Panc1 (cell line): Measurements from ENCODE around the gene CEP63.

ENCODE experiments used
- CTCF ChIP-seq: fragments of 450-650 bp; IDR thresholded peaks from 2 replicates; pipeline ENCODE4 v1.5.1; 2017; ENCODE audit warnings: mild to moderate bottlenecking
- POLR2AphosphoS5 ChIP-seq: IDR thresholded peaks from 2 replicates; pipeline ENCODE4 v1.6.1; 2012; ENCODE audit warnings: mild to moderate bottlenecking, low read depth, low read length, moderate library complexity
- REST ChIP-seq, 2 experiments: IDR thresholded peaks; 2 replicates each; pipeline ENCODE4 v1.6.1; 2011 to 2012; ENCODE audit warnings: low read depth in 2 of 2, control low read depth in 1 of 2, low read length in 1 of 2, mild to moderate bottlenecking in 1 of 2, moderate library complexity in 1 of 2; ENCODE audit not compliant: insufficient read depth in 1 of 2
- TCF7L2 ChIP-seq: IDR thresholded peaks from 2 replicates; pipeline ENCODE4 v1.6.1; 2011; ENCODE audit warnings: mild to moderate bottlenecking, low read depth, low read length, inconsistent platforms

- no peak for TF ChIP-seq POLR2AphosphoS5
- TF ChIP-seq CTCF = no peak
- no peak for TF ChIP-seq TCF7L2
- TF ChIP-seq REST (IDR thresholded peaks at IDR 0.05; ENCODE audit: insufficient read depth in 1 of 2, low read depth in 2 of 2, low read length in 1 of 2) = no peak
Measured at GRCh38 chr3:134447351-134447750, 38.5 kb upstream of the CEP63 start.
